Suprapubic skin (tissue), 4 donors: Measurements from ENCODE around the gene EFCAB6. TPM values are rescaled to one million over a fixed set of nuclear protein-coding genes. Genes with fewer than 3 reads are reported as not detected.

Experiments used
- DNase-seq, 2 donors: peaks; one replicate each; pipeline ENCODE4 v3.0.0-alpha.2; 2019; ENCODE audit warnings: low spot score in 2 of 2
- H3K27ac ChIP-seq: fragments of 200-600 bp; sonication (generic); one replicate; pipeline ENCODE4 v1.5.1; 2019
- H3K27me3 ChIP-seq: fragments of 200-600 bp; sonication (generic); one replicate; pipeline ENCODE4 v1.5.1; 2019
- H3K36me3 ChIP-seq: fragments of 200-600 bp; sonication (generic); one replicate; pipeline ENCODE4 v1.5.1; 2019
- H3K4me1 ChIP-seq: fragments of 200-600 bp; sonication (generic); one replicate; pipeline ENCODE4 v1.5.1; 2019
- H3K4me3 ChIP-seq: fragments of 200-600 bp; sonication (generic); one replicate; pipeline ENCODE4 v1.5.1; 2019; ENCODE audit warnings: mild to moderate bottlenecking
- H3K9me3 ChIP-seq: fragments of 200-600 bp; sonication (generic); one replicate; pipeline ENCODE4 v1.5.1; 2019
- CTCF ChIP-seq, 2 donors: fragments of 200-600 bp in 1 of 2; fragments of 450-650 bp in 1 of 2; sonication (generic) in 1 of 2; IDR thresholded peaks; one replicate each; pipeline ENCODE4 v1.5.1; 2016 to 2019; ENCODE audit warnings: antibody characterized with exemption in 2 of 2, mild to moderate bottlenecking in 1 of 2, moderate library complexity in 1 of 2
- EP300 ChIP-seq: sonication (generic); formaldehyde crosslinking; IDR thresholded peaks from one replicate; pipeline ENCODE4 v1.6.1; 2017; ENCODE audit warnings: antibody characterized with exemption
- POLR2A ChIP-seq, 2 donors: fragments of 450-650 bp; IDR thresholded peaks; one replicate each; pipeline ENCODE4 v1.6.1; 2017; ENCODE audit warnings: antibody characterized with exemption in 2 of 2, mild to moderate bottlenecking in 2 of 2, moderate library complexity in 2 of 2
- POLR2AphosphoS5 ChIP-seq, 3 donors: sonication (generic); formaldehyde crosslinking; IDR thresholded peaks; one replicate each; pipeline ENCODE4 v1.6.1; 2017; ENCODE audit warnings: antibody characterized with exemption in 3 of 3
- WGBS: methylation state at CpG from one replicate; pipeline ENCODE4 v1.1.5; 2018; 5-methylcytosine and 5-hydroxymethylcytosine counted together
- total RNA-seq, 4 donors: library from RNA; depleted of rRNA; stranded (reverse); fragments of >200 nt; gene quantifications; one replicate each; pipeline ENCODE4 v1.1.0, GENCODE V29; 2016

Gene EFCAB6
- total RNA-seq, 4 donors from 2014 or later, result 1.9 to 4.9 (median 2.9) TPM

GRCh38 chr22:43504068-43504467 lies 308.0 kb downstream of the EFCAB6 start:
- WGBS, result 95% methylated on average over 3 of the region's 3 CpGs

GRCh38 chr22:43502306-43502874 lies 309.7 kb downstream of the EFCAB6 start:
- no peaks in the 10 kb centered on the region for H3K36me3 ChIP-seq
- no peaks in the 10 kb centered on the region for H3K9me3 ChIP-seq
- 91% methylated on average over 19 of the region's 20 CpGs for WGBS
- no peak for DNase-seq
- no peak for TF ChIP-seq POLR2A (IDR thresholded peaks at IDR 0.05)
- no peak for TF ChIP-seq POLR2AphosphoS5 (IDR thresholded peaks at IDR 0.05)
- no peak for TF ChIP-seq CTCF (IDR thresholded peaks at IDR 0.05)
- TF ChIP-seq EP300, result no peak
- H3K4me1 ChIP-seq, result no peaks in the 10 kb centered on the region
- H3K27ac ChIP-seq, result no peak overlapping the region
- no peak overlapping the region for H3K4me3 ChIP-seq
- H3K27me3 ChIP-seq, result peaks cover 6% of the 10 kb centered on the region

More at GRCh38 chr22:43504068-43504467, 308.0 kb downstream of the EFCAB6 start:
- peaks cover 6% of the 10 kb centered on the region for H3K27me3 ChIP-seq
- TF ChIP-seq POLR2A (IDR thresholded peaks at IDR 0.05) (no peak), CTCF (IDR thresholded peaks at IDR 0.05) (no peak)
- H3K27ac ChIP-seq, result no peak overlapping the region
- no peaks in the 10 kb centered on the region for H3K4me1 ChIP-seq
- no peak overlapping the region for H3K4me3 ChIP-seq
- no peaks in the 10 kb centered on the region for H3K9me3 ChIP-seq
- H3K36me3 ChIP-seq, result no peaks in the 10 kb centered on the region
- no peak for DNase-seq

GRCh38 chr22:43501878-43502277 lies 310.2 kb downstream of the EFCAB6 start:
- no peak for DNase-seq
- TF ChIP-seq CTCF (IDR thresholded peaks at IDR 0.05) (no peak), POLR2A (IDR thresholded peaks at IDR 0.05) (no peak), EP300 (no peak), POLR2AphosphoS5 (IDR thresholded peaks at IDR 0.05) (no peak)
- H3K27me3 ChIP-seq, result peaks cover 6% of the 10 kb centered on the region
- 50% methylated on average over 10 of the region's 11 CpGs for WGBS
- no peak overlapping the region for H3K27ac ChIP-seq
- no peak overlapping the region for H3K4me3 ChIP-seq
- no peaks in the 10 kb centered on the region for H3K36me3 ChIP-seq
- H3K9me3 ChIP-seq, result no peaks in the 10 kb centered on the region
- H3K4me1 ChIP-seq, result no peaks in the 10 kb centered on the region

- 74% methylated on average over 22 of the region's 22 CpGs for WGBS
These were observed 311.0 kb downstream of the EFCAB6 start for GRCh38 chr22:43500792-43501785.

More at GRCh38 chr22:43500792-43501785, 311.0 kb downstream of the EFCAB6 start:
- Histone ChIP-seq H3K27ac (no peak overlapping the region), H3K4me3 (no peak overlapping the region), H3K27me3 (peaks cover 6% of the 10 kb centered on the region), H3K36me3 (no peaks in the 10 kb centered on the region), H3K9me3 (no peaks in the 10 kb centered on the region), H3K4me1 (no peaks in the 10 kb centered on the region)
- TF ChIP-seq CTCF (IDR thresholded peaks at IDR 0.05), result no peak
- TF ChIP-seq POLR2AphosphoS5 (IDR thresholded peaks at IDR 0.05), result no peak
- TF ChIP-seq POLR2A (IDR thresholded peaks at IDR 0.05), result no peak
- TF ChIP-seq EP300, result no peak
- no peak for DNase-seq
